Panc1 (cell line): ENCODE data around the gene SLC13A5. TPM values are rescaled to one million over a fixed set of nuclear protein-coding genes. Genes with fewer than 3 reads are reported as not detected.

Experiments
- ATAC-seq: fragments of 200-7000 bp; cut with Tn5 transposase; 2 replicates; pipeline ENCODE4 v1.9.1; 2020; ENCODE audit warnings: mild to moderate bottlenecking, moderate library complexity
- BruUV-seq: library from RNA; stranded (reverse); fragments of 400-500 nt; replicated peaks from 2 replicates; lab custom pipeline; 2021; lab: Mats Ljungman, UMichigan
- CTCF ChIA-PET: fragments of 300-600 bp; sonication (Branson Sonifier 250); formaldehyde crosslinking; loops from one replicate; lab custom pipeline; 2022; ENCODE audit warnings: antibody characterized with exemption; lab: Charles Lee
- POLR2A ChIA-PET: fragments of 300-600 bp; sonication (Branson Sonifier 250); formaldehyde crosslinking; loops from one replicate; lab custom pipeline; 2022; ENCODE audit warnings: antibody characterized with exemption; lab: Charles Lee
- DNase-seq: peaks from one replicate; pipeline ENCODE4 v3.0.0-alpha.2; 2010; ENCODE audit warnings: low read depth, low spot score
- H3K27ac ChIP-seq: 2 replicates; pipeline ENCODE4 v1.5.1; 2011; ENCODE audit warnings: mild to moderate bottlenecking, low read length, inconsistent platforms
- H3K27me3 ChIP-seq: fragments of 200-500 bp; sonication (Bioruptor generic); 2 replicates; pipeline ENCODE4 v1.6.0; 2014; ENCODE audit warnings: low read length, inconsistent platforms; ENCODE audit not compliant: control insufficient read depth, insufficient read depth
- H3K36me3 ChIP-seq: fragments of 200-500 bp; sonication (Bioruptor generic); 2 replicates; pipeline ENCODE4 v1.5.1; 2014; ENCODE audit warnings: inconsistent platforms, mild to moderate bottlenecking, low read length, moderate library complexity; ENCODE audit not compliant: control insufficient read depth, insufficient read depth
- H3K4me1 ChIP-seq: 2 replicates; pipeline ENCODE4 v1.5.1; 2011; ENCODE audit warnings: inconsistent platforms, mild to moderate bottlenecking, low read length, moderate library complexity; ENCODE audit not compliant: control insufficient read depth, insufficient read depth
- H3K4me3 ChIP-seq, 2 experiments: 2 replicates each; pipeline ENCODE4 v1.5.1; 2011 to 2012; ENCODE audit warnings: low read depth in 2 of 2, low read length in 2 of 2, mild to moderate bottlenecking in 2 of 2, inconsistent platforms in 1 of 2, moderate library complexity in 1 of 2
- H3K9me3 ChIP-seq: fragments of 200-500 bp; sonication (Bioruptor generic); 2 replicates; pipeline ENCODE4 v1.5.1; 2014; ENCODE audit warnings: low read depth, mild to moderate bottlenecking, inconsistent platforms, low read length, moderate library complexity; ENCODE audit not compliant: control insufficient read depth, insufficient read depth
- POLR2AphosphoS5 ChIP-seq: IDR thresholded peaks from 2 replicates; pipeline ENCODE4 v1.6.1; 2012; ENCODE audit warnings: mild to moderate bottlenecking, low read depth, low read length, moderate library complexity
- SIN3A ChIP-seq: IDR thresholded peaks from 2 replicates; pipeline ENCODE4 v1.6.1; 2012; ENCODE audit warnings: low read depth, mild to moderate bottlenecking, low read length, moderate library complexity, borderline replicate concordance; ENCODE audit not compliant: insufficient read depth
- TCF7L2 ChIP-seq: IDR thresholded peaks from 2 replicates; pipeline ENCODE4 v1.6.1; 2011; ENCODE audit warnings: mild to moderate bottlenecking, low read depth, low read length, inconsistent platforms
- in situ Hi-C: cut with HindIII; loops from 2 replicates; pipeline ENCODE4 v1.10.0; 2016; ENCODE audit warnings: low sequenced_read_pairs, low pct_unique_long_range_greater_than_20kb
- intact Hi-C: fragments of 100-400 bp; cut with micrococcal nuclease; formaldehyde crosslinking; loops from one replicate; pipeline ENCODE4 v1.10.0; 2022; ENCODE audit not compliant: unreplicated experiment
- total RNA-seq: library from RNA; stranded (reverse); gene quantifications from one replicate; pipeline ENCODE4 v1.2.1, GENCODE V29; 2021; ENCODE audit not compliant: unreplicated experiment
- TF ChIP-seq, protein P1 (sequence below), 2 experiments: IDR thresholded peaks; 2 replicates each; pipeline ENCODE4 v1.6.1; 2011 to 2012; ENCODE audit warnings: low read depth in 2 of 2, control low read depth in 1 of 2, low read length in 1 of 2, mild to moderate bottlenecking in 1 of 2, moderate library complexity in 1 of 2; ENCODE audit not compliant: insufficient read depth in 1 of 2
- TF ChIP-seq, protein P2 (sequence below): fragments of 450-650 bp; IDR thresholded peaks from 2 replicates; pipeline ENCODE4 v1.5.1; 2017; ENCODE audit warnings: mild to moderate bottlenecking

The SLC13A5 gene
- total RNA-seq, 1 experiment from 2014 or later = 0.26 TPM

DNA sequence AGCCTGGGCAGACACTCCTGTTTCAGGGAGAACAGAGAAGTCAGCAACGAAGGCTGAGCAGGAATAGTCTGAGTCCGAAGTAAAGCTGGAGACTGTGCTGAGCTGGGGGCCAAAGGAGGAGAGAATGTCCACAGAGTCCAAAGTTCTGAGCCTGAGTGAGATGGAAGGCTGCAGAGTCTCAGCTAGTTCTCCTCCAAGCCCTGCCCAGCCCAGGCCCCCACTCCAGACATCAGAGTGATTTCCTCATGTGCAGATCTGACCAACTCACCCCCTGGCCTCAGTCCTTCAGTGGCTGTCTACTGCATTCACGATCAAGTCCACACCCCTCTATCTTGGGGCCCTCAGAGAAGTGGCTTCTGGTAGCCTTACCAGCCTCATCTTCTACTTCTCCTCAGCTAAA is 21.6 kb downstream of the SLC13A5 start:
- Histone ChIP-seq H3K4me1 (no peaks in the 10 kb centered on the region), H3K27ac (no peak overlapping the region), H3K4me3 (no peak overlapping the region), H3K27me3 (no peaks in the 10 kb centered on the region; the same call in 1 of the 2 replicates), H3K36me3 (no peaks in the 10 kb centered on the region), H3K9me3 (no peaks in the 10 kb centered on the region)
- TF ChIP-seq, protein P1, sequence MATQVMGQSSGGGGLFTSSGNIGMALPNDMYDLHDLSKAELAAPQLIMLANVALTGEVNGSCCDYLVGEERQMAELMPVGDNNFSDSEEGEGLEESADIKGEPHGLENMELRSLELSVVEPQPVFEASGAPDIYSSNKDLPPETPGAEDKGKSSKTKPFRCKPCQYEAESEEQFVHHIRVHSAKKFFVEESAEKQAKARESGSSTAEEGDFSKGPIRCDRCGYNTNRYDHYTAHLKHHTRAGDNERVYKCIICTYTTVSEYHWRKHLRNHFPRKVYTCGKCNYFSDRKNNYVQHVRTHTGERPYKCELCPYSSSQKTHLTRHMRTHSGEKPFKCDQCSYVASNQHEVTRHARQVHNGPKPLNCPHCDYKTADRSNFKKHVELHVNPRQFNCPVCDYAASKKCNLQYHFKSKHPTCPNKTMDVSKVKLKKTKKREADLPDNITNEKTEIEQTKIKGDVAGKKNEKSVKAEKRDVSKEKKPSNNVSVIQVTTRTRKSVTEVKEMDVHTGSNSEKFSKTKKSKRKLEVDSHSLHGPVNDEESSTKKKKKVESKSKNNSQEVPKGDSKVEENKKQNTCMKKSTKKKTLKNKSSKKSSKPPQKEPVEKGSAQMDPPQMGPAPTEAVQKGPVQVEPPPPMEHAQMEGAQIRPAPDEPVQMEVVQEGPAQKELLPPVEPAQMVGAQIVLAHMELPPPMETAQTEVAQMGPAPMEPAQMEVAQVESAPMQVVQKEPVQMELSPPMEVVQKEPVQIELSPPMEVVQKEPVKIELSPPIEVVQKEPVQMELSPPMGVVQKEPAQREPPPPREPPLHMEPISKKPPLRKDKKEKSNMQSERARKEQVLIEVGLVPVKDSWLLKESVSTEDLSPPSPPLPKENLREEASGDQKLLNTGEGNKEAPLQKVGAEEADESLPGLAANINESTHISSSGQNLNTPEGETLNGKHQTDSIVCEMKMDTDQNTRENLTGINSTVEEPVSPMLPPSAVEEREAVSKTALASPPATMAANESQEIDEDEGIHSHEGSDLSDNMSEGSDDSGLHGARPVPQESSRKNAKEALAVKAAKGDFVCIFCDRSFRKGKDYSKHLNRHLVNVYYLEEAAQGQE (IDR thresholded peaks at IDR 0.05; ENCODE audit: insufficient read depth in 1 of 2, low read depth in 2 of 2, low read length in 1 of 2) = no peak
- TF ChIP-seq POLR2AphosphoS5 = no peak
- TF ChIP-seq, protein P2, sequence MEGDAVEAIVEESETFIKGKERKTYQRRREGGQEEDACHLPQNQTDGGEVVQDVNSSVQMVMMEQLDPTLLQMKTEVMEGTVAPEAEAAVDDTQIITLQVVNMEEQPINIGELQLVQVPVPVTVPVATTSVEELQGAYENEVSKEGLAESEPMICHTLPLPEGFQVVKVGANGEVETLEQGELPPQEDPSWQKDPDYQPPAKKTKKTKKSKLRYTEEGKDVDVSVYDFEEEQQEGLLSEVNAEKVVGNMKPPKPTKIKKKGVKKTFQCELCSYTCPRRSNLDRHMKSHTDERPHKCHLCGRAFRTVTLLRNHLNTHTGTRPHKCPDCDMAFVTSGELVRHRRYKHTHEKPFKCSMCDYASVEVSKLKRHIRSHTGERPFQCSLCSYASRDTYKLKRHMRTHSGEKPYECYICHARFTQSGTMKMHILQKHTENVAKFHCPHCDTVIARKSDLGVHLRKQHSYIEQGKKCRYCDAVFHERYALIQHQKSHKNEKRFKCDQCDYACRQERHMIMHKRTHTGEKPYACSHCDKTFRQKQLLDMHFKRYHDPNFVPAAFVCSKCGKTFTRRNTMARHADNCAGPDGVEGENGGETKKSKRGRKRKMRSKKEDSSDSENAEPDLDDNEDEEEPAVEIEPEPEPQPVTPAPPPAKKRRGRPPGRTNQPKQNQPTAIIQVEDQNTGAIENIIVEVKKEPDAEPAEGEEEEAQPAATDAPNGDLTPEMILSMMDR = no peak
- no peak for TF ChIP-seq SIN3A
- no peak for TF ChIP-seq TCF7L2
- in situ Hi-C loops (no loop called here), intact Hi-C loops (no loop called here)
- no TSS peak for BruUV-seq
- DNase-seq (no peak), ATAC-seq (no peak)
- ChIA-PET CTCF (no interaction called here), POLR2A (no interaction called here)

DNA sequence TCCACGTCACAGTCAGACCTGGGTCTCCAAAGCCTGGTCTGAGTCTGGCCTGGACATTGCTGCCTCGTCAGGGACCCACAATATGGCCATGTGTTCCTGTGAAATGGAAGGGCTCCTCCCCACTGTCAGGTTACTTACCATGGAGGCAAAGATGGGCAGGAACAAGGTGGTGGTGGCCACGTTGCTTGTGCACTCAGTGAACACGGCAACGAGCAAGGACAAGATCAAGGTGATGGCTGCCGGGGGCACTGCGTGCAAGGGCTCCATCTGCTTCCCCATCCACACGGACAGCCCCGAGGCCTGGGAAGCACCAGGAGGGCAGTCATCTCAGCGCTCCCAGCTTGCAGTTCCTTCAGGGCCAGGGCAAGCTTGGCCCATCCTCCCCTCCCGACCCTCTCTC is 22.5 kb downstream of the SLC13A5 start:
- no peak for ATAC-seq
- no peak overlapping the region for H3K27ac ChIP-seq
- no peaks in the 10 kb centered on the region for H3K4me1 ChIP-seq
- ChIA-PET CTCF (no interaction called here), POLR2A (no interaction called here)
- no peaks in the 10 kb centered on the region for H3K9me3 ChIP-seq
- in situ Hi-C loops = no loop called here
- H3K4me3 ChIP-seq = no peak overlapping the region
- TF ChIP-seq, protein P2 = no peak
- TF ChIP-seq POLR2AphosphoS5 (no peak), TCF7L2 (no peak), SIN3A (no peak)
- TF ChIP-seq, protein P1 (IDR thresholded peaks at IDR 0.05; ENCODE audit: insufficient read depth in 1 of 2, low read depth in 2 of 2, low read length in 1 of 2) = no peak
- no peaks in the 10 kb centered on the region for H3K36me3 ChIP-seq
- intact Hi-C loops = no loop called here
- BruUV-seq = no TSS peak
- no peaks in the 10 kb centered on the region; the same call in 1 of the 2 replicates for H3K27me3 ChIP-seq
- no peak for DNase-seq
